HG03439 (cell line): ENCODE results near the gene POFUT2.

Experiments
- ATAC-seq: cut with Tn5 transposase; IDR thresholded peaks from one replicate; pipeline ENCODE4 v1.9.1; 2021; ENCODE audit warnings: mild to moderate bottlenecking, moderate library complexity; ENCODE audit not compliant: unreplicated experiment

POFUT2 gene

GRCh38 chr21:45226540-45227326 is 61.0 kb downstream of the POFUT2 start:
- no peak for ATAC-seq

- ATAC-seq: no peak
Measured at GRCh38 chr21:45225741-45226327, 61.9 kb downstream of the POFUT2 start.

GRCh38 chr21:45225041-45225740 is 62.5 kb downstream of the POFUT2 start:
- ATAC-seq: no peak

GRCh38 chr21:45224189-45224938 is 63.3 kb downstream of the POFUT2 start:
- no peak for ATAC-seq

GRCh38 chr21:45223236-45224185 is 64.2 kb downstream of the POFUT2 start:
- ATAC-seq: no peak

- ATAC-seq: no peak
Measured at GRCh38 chr21:45222001-45222400, 65.7 kb downstream of the POFUT2 start.

- no peak for ATAC-seq
Measured at GRCh38 chr21:45220714-45221490, 66.8 kb downstream of the POFUT2 start.

- no peak for ATAC-seq
Measured at GRCh38 chr21:45220071-45220481, 67.6 kb downstream of the POFUT2 start.

- ATAC-seq: no peak
Measured at GRCh38 chr21:45219517-45219916, 68.2 kb downstream of the POFUT2 start.

GRCh38 chr21:45217010-45217409 is 70.7 kb downstream of the POFUT2 start:
- no peak for ATAC-seq

- no peak for ATAC-seq
Measured at GRCh38 chr21:45215213-45215612, 72.5 kb downstream of the POFUT2 start.
